SU-DHL-6 (cell line): ENCODE data around the gene LGR4.

Experiments used
- CTCF ChIP-seq: fragments of 200-600 bp; sonication (generic); IDR thresholded peaks from one replicate; pipeline ENCODE4 v1.5.1; 2017; ENCODE audit warnings: antibody characterized with exemption, mild to moderate bottlenecking, low read length, moderate library complexity; ENCODE audit not compliant: insufficient read depth, poor library complexity, severe bottlenecking
- EZH2phosphoT487 ChIP-seq: fragments of 200-600 bp; sonication (generic), shearing (Covaris generic); conservative IDR thresholded peaks from 2 replicates; pipeline ENCODE4 v1.6.1; 2018; ENCODE audit warnings: mild to moderate bottlenecking, antibody characterized with exemption, low read length, moderate library complexity, mixed read lengths

- TF ChIP-seq CTCF (no peak), EZH2phosphoT487 (no peak)
Observed at GRCh38 chr11:27505781-27506180, 33.2 kb upstream of the LGR4 start.
